ENCODE measurements around the gene PRX.
A peak's percentile ranks its signal among the peaks of the same experiment; 100 is the strongest.

Gene PRX

DNA sequence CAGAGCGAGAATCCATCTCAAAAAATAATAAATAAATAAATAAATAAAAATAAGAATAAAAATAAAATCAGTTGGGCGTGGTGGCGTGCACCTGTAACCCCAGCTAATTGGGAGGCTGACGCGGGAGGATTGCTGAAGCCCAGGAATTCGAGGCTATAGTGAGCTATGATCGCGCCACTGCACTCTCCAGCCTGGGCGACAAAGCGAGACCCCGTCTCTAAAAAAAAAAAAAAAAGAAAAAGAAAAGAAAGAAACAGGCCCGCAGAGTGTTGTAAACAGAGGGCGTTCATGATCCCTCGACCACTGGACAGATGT, 7.2 kb upstream of the PRX start:
- peaks cover 2% of the 10 kb centered on the region for H3K79me1 ChIP-seq (ENCODE audit: low read depth, low read length)
- H2BK120ac ChIP-seq (ENCODE audit: low read depth, low read length) = no peak overlapping the region
- H3K27ac ChIP-seq (replicated peaks; ENCODE audit: low read length) = peak overlapping the region; percentile 99
- H3K4me1 ChIP-seq (ENCODE audit: control insufficient read depth in 2 of 2, insufficient read depth in 1 of 2, low read depth in 1 of 2, low read length in 2 of 2) = peaks cover 7 to 10% of the 10 kb centered on the region in 2 donors
- H3K9ac ChIP-seq (ENCODE audit: low read depth, low read length, poor library complexity) = no peak overlapping the region
- peak overlapping the region; percentile 97 for H2BK5ac ChIP-seq (ENCODE audit: low read length)
- peak overlapping the region; percentile 92 for H3K4me2 ChIP-seq (ENCODE audit: insufficient read depth, low read length, poor library complexity, severe bottlenecking)
- H2AK5ac ChIP-seq (ENCODE audit: low read depth, low read length) = no peak overlapping the region
- WGBS, 2 donors (ENCODE audit: extremely low coverage in 2 of 2, insufficient read length in 2 of 2, insufficient replicate concordance in 1 of 2) = no CpG with 5 or more reads among the region's 14 CpGs
- no peak overlapping the region for H3K18ac ChIP-seq (ENCODE audit: low read length)
- no peak overlapping the region for H4K91ac ChIP-seq (ENCODE audit: low read depth, low read length, poor library complexity)
- peak overlapping the region; percentile 99 for H2AFZ ChIP-seq (ENCODE audit: low read length)
- H3K9me3 ChIP-seq (replicated peaks in 1 of 2; ENCODE audit: control insufficient read depth in 2 of 2, insufficient read depth in 1 of 2, low read depth in 1 of 2, low read length in 2 of 2) = no peaks in the 10 kb centered on the region
- peak overlapping the region in 1 of 2 donors; percentile 68 for H3K4me3 ChIP-seq (ENCODE audit: low read length in 2 of 2)
- DNase-seq (ENCODE audit: low spot score) = no peak
- no peak overlapping the region for H3K4ac ChIP-seq (ENCODE audit: low read length)
- no peak overlapping the region for H4K8ac ChIP-seq (ENCODE audit: low read depth, low read length)
- H2BK12ac ChIP-seq (ENCODE audit: low read length) = no peak overlapping the region
- no peaks in the 10 kb centered on the region for H3K27me3 ChIP-seq (ENCODE audit: control insufficient read depth in 3 of 3, insufficient read depth in 3 of 3, low read depth in 1 of 3, low read length in 3 of 3)
- no peak overlapping the region for H3K14ac ChIP-seq (ENCODE audit: low read length)
- peaks cover 1 to 14% of the 10 kb centered on the region in 2 donors for H3K36me3 ChIP-seq (replicated peaks in 1 of 2; ENCODE audit: control insufficient read depth in 2 of 2, insufficient read depth in 2 of 2, low read length in 2 of 2)
- H3K23ac ChIP-seq (ENCODE audit: low read depth, low read length, poor library complexity) = no peak overlapping the region
- H2BK15ac ChIP-seq (ENCODE audit: low read length) = no peak overlapping the region

DNA sequence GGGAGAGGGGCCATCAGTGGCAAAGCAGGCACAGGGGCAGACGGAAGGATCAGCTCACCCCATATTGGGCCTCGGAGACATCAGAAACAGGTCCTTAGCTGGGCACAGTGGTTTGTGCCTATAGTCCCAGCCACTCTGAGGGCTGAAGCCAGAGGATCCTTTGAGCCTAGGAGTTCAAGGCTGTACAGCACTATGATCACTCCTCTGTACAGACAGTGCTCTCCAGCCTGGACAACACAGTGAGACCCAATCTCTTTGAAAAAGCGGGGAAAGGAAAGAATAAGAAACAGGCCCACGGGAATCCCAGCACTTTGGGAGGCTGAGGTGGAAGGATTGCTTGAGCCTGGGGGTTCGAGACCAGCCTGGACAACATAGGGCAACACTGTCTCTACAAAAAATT, 6.6 kb upstream of the PRX start:
- Histone ChIP-seq H3K23ac (ENCODE audit: low read depth, low read length, poor library complexity) (no peak overlapping the region), H2BK5ac (ENCODE audit: low read length) (no peak overlapping the region), H3K9ac (ENCODE audit: low read depth, low read length, poor library complexity) (no peak overlapping the region), H2BK120ac (ENCODE audit: low read depth, low read length) (no peak overlapping the region), H3K4me2 (ENCODE audit: insufficient read depth, low read length, poor library complexity, severe bottlenecking) (no peak overlapping the region), H2BK15ac (ENCODE audit: low read length) (peak overlapping the region; percentile 34), H3K4ac (ENCODE audit: low read length) (no peak overlapping the region), H3K27ac (replicated peaks; ENCODE audit: low read length) (no peak overlapping the region), H2AFZ (ENCODE audit: low read length) (no peak overlapping the region), H3K4me1 (ENCODE audit: control insufficient read depth in 2 of 2, insufficient read depth in 1 of 2, low read depth in 1 of 2, low read length in 2 of 2) (peaks cover 7 to 10% of the 10 kb centered on the region in 2 donors), H3K27me3 (ENCODE audit: control insufficient read depth in 3 of 3, insufficient read depth in 3 of 3, low read depth in 1 of 3, low read length in 3 of 3) (no peaks in the 10 kb centered on the region), H3K14ac (ENCODE audit: low read length) (no peak overlapping the region), H3K4me3 (ENCODE audit: low read length in 2 of 2) (no peak overlapping the region), H4K91ac (ENCODE audit: low read depth, low read length, poor library complexity) (no peak overlapping the region), H3K79me1 (ENCODE audit: low read depth, low read length) (peaks cover 2% of the 10 kb centered on the region), H2AK5ac (ENCODE audit: low read depth, low read length) (peak overlapping the region; percentile 73), H3K18ac (ENCODE audit: low read length) (no peak overlapping the region), H2BK12ac (ENCODE audit: low read length) (no peak overlapping the region), H4K8ac (ENCODE audit: low read depth, low read length) (no peak overlapping the region), H3K9me3 (replicated peaks in 1 of 2; ENCODE audit: control insufficient read depth in 2 of 2, insufficient read depth in 1 of 2, low read depth in 1 of 2, low read length in 2 of 2) (no peaks in the 10 kb centered on the region), H3K36me3 (replicated peaks in 1 of 2; ENCODE audit: control insufficient read depth in 2 of 2, insufficient read depth in 2 of 2, low read length in 2 of 2) (peaks cover 1 to 14% of the 10 kb centered on the region in 2 donors)
- no CpG with 5 or more reads among the region's 5 CpGs for WGBS, 2 donors (ENCODE audit: extremely low coverage in 2 of 2, insufficient read length in 2 of 2, insufficient replicate concordance in 1 of 2)
- DNase-seq (ENCODE audit: low spot score) = no peak

DNA sequence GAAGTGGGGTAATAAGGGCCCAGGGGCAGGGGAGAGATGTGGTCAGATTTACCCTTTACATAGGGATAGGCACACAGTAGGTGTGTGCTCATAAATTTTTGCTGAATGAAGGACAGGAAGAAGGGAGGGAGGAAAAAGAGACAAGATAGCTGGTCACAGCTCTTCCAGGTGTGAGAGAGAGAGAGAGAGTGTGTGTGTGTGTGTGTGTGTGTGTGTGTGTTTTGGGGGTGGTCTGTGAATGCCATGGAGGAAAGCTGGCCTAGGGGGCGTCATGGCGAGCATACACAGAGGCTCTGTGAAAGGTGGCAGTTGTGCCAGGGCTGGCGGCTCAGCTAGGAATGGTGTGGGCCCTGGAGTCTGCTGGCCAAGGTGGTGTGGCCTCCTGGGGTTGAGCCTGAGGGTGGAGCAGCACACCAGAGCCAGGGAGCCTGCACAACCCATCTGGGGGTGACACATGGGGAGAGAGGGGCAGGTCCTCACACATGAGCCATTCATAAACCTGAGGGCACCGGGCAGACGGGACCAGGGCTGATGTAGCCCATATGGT, 6.0 kb upstream of the PRX start:
- no CpG with 5 or more reads among the region's 5 CpGs for WGBS, 2 donors (ENCODE audit: extremely low coverage in 2 of 2, insufficient read length in 2 of 2, insufficient replicate concordance in 1 of 2)
- H4K91ac ChIP-seq (ENCODE audit: low read depth, low read length, poor library complexity) = no peak overlapping the region
- no peak overlapping the region for H2AFZ ChIP-seq (ENCODE audit: low read length)
- no peaks in the 10 kb centered on the region for H3K27me3 ChIP-seq (ENCODE audit: control insufficient read depth in 3 of 3, insufficient read depth in 3 of 3, low read depth in 1 of 3, low read length in 3 of 3)
- H4K8ac ChIP-seq (ENCODE audit: low read depth, low read length) = no peak overlapping the region
- H3K4me3 ChIP-seq (ENCODE audit: low read length in 2 of 2) = no peak overlapping the region
- no peak overlapping the region for H3K4me2 ChIP-seq (ENCODE audit: insufficient read depth, low read length, poor library complexity, severe bottlenecking)
- no peak overlapping the region for H3K14ac ChIP-seq (ENCODE audit: low read length)
- DNase-seq (ENCODE audit: low spot score) = no peak
- peak overlapping the region; percentile 0 for H2BK120ac ChIP-seq (ENCODE audit: low read depth, low read length)
- H3K4ac ChIP-seq (ENCODE audit: low read length) = peak overlapping the region; percentile 85
- H2BK5ac ChIP-seq (ENCODE audit: low read length) = no peak overlapping the region
- no peaks in the 10 kb centered on the region for H3K9me3 ChIP-seq (replicated peaks in 1 of 2; ENCODE audit: control insufficient read depth in 2 of 2, insufficient read depth in 1 of 2, low read depth in 1 of 2, low read length in 2 of 2)
- H3K9ac ChIP-seq (ENCODE audit: low read depth, low read length, poor library complexity) = no peak overlapping the region
- H3K79me1 ChIP-seq (ENCODE audit: low read depth, low read length) = peaks cover 2% of the 10 kb centered on the region
- no peak overlapping the region for H3K27ac ChIP-seq (replicated peaks; ENCODE audit: low read length)
- no peak overlapping the region for H3K18ac ChIP-seq (ENCODE audit: low read length)
- H2BK15ac ChIP-seq (ENCODE audit: low read length) = peak overlapping the region; percentile 34
- H3K4me1 ChIP-seq (ENCODE audit: control insufficient read depth in 2 of 2, insufficient read depth in 1 of 2, low read depth in 1 of 2, low read length in 2 of 2) = peaks cover 7 to 8% of the 10 kb centered on the region in 2 donors
- peak overlapping the region; percentile 73 for H2AK5ac ChIP-seq (ENCODE audit: low read depth, low read length)
- H3K23ac ChIP-seq (ENCODE audit: low read depth, low read length, poor library complexity) = no peak overlapping the region
- no peak overlapping the region for H2BK12ac ChIP-seq (ENCODE audit: low read length)
- peaks cover 1 to 14% of the 10 kb centered on the region in 2 donors for H3K36me3 ChIP-seq (replicated peaks in 1 of 2; ENCODE audit: control insufficient read depth in 2 of 2, insufficient read depth in 2 of 2, low read length in 2 of 2)

DNA sequence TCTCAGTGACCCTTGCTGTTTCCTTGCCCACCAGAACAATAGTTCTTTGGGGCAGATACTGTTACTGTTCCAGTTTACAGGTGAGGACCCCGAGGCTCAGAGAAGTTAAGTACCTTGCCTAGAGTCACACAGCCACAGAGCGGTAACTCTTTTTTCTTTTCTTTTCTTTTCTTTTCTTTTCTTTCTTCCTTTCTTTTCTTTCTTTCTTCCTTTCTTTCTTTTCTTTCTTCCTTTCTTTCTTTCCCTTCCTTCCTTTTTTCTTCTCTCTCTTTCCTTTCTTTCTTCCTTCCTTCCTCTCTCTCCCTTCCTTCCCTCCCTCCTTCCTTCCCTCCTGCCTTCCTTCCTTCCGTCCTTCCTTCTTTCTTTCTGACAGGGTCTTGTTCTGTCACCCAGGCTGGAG, 4.9 kb upstream of the PRX start:
- H3K4me3 ChIP-seq (ENCODE audit: low read length in 2 of 2) = no peak overlapping the region
- H2AK5ac ChIP-seq (ENCODE audit: low read depth, low read length) = no peak overlapping the region
- H2BK12ac ChIP-seq (ENCODE audit: low read length) = no peak overlapping the region
- peaks cover 1 to 10% of the 10 kb centered on the region in 2 donors for H3K36me3 ChIP-seq (replicated peaks in 1 of 2; ENCODE audit: control insufficient read depth in 2 of 2, insufficient read depth in 2 of 2, low read length in 2 of 2)
- no peak overlapping the region for H4K91ac ChIP-seq (ENCODE audit: low read depth, low read length, poor library complexity)
- no peak overlapping the region for H3K23ac ChIP-seq (ENCODE audit: low read depth, low read length, poor library complexity)
- WGBS, 2 donors (ENCODE audit: extremely low coverage in 2 of 2, insufficient read length in 2 of 2, insufficient replicate concordance in 1 of 2) = no CpG with 5 or more reads among the region's 3 CpGs
- H3K9ac ChIP-seq (ENCODE audit: low read depth, low read length, poor library complexity) = no peak overlapping the region
- H3K79me1 ChIP-seq (ENCODE audit: low read depth, low read length) = peaks cover under 1% of the 10 kb centered on the region
- H3K27ac ChIP-seq (replicated peaks; ENCODE audit: low read length) = no peak overlapping the region
- no peak overlapping the region for H3K14ac ChIP-seq (ENCODE audit: low read length)
- no peak for DNase-seq (ENCODE audit: low spot score)
- H2BK5ac ChIP-seq (ENCODE audit: low read length) = no peak overlapping the region
- H3K4me1 ChIP-seq (ENCODE audit: control insufficient read depth in 2 of 2, insufficient read depth in 1 of 2, low read depth in 1 of 2, low read length in 2 of 2) = peaks cover 7 to 13% of the 10 kb centered on the region in 2 donors
- no peaks in the 10 kb centered on the region for H3K9me3 ChIP-seq (replicated peaks in 1 of 2; ENCODE audit: control insufficient read depth in 2 of 2, insufficient read depth in 1 of 2, low read depth in 1 of 2, low read length in 2 of 2)
- no peak overlapping the region for H4K8ac ChIP-seq (ENCODE audit: low read depth, low read length)
- H3K4ac ChIP-seq (ENCODE audit: low read length) = no peak overlapping the region
- H2AFZ ChIP-seq (ENCODE audit: low read length) = no peak overlapping the region
- H2BK120ac ChIP-seq (ENCODE audit: low read depth, low read length) = no peak overlapping the region
- H3K27me3 ChIP-seq (ENCODE audit: control insufficient read depth in 3 of 3, insufficient read depth in 3 of 3, low read depth in 1 of 3, low read length in 3 of 3) = no peaks in the 10 kb centered on the region
- no peak overlapping the region for H2BK15ac ChIP-seq (ENCODE audit: low read length)
- H3K18ac ChIP-seq (ENCODE audit: low read length) = no peak overlapping the region
- no peak overlapping the region for H3K4me2 ChIP-seq (ENCODE audit: insufficient read depth, low read length, poor library complexity, severe bottlenecking)

All from neuronal stem cell (in vitro differentiated cells).